Measurements from ENCODE around the gene ATP11A.

ATP11A gene

GRCh38 chr13:112846411-112847115 is 156.7 kb downstream of the ATP11A start:
- H3K4me3 ChIP-seq (ENCODE audit: low read depth, low read length) = no peak overlapping the region
- TF ChIP-seq CTCF (IDR thresholded peaks at IDR 0.05; ENCODE audit: low read depth, low read length, missing control alignments) = no peak
- no peak for DNase-seq (ENCODE audit: low read depth)

GRCh38 chr13:112849500-112849899 is 159.7 kb downstream of the ATP11A start:
- no peak overlapping the region for H3K4me3 ChIP-seq (ENCODE audit: low read depth, low read length)
- no peak for TF ChIP-seq CTCF (IDR thresholded peaks at IDR 0.05; ENCODE audit: low read depth, low read length, missing control alignments)
- no peak for DNase-seq (ENCODE audit: low read depth)

GRCh38 chr13:112850273-112850672 is 160.4 kb downstream of the ATP11A start:
- no peak for DNase-seq (ENCODE audit: low read depth)
- TF ChIP-seq CTCF (IDR thresholded peaks at IDR 0.05; ENCODE audit: low read depth, low read length, missing control alignments) = no peak
- no peak overlapping the region for H3K4me3 ChIP-seq (ENCODE audit: low read depth, low read length)

GRCh38 chr13:112851107-112852038 is 161.5 kb downstream of the ATP11A start:
- TF ChIP-seq CTCF (IDR thresholded peaks at IDR 0.05; ENCODE audit: low read depth, low read length, missing control alignments) = no peak
- H3K4me3 ChIP-seq (ENCODE audit: low read depth, low read length) = no peak overlapping the region
- no peak for DNase-seq (ENCODE audit: low read depth)

GRCh38 chr13:112852392-112852791 is 162.6 kb downstream of the ATP11A start:
- no peak for TF ChIP-seq CTCF (IDR thresholded peaks at IDR 0.05; ENCODE audit: low read depth, low read length, missing control alignments)
- no peak overlapping the region for H3K4me3 ChIP-seq (ENCODE audit: low read depth, low read length)
- no peak for DNase-seq (ENCODE audit: low read depth)

GRCh38 chr13:112852808-112853207 is 163.0 kb downstream of the ATP11A start:
- no peak for TF ChIP-seq CTCF (IDR thresholded peaks at IDR 0.05; ENCODE audit: low read depth, low read length, missing control alignments)
- no peak overlapping the region for H3K4me3 ChIP-seq (ENCODE audit: low read depth, low read length)
- DNase-seq (ENCODE audit: low read depth) = no peak
